B cell (primary cell): ENCODE data around the gene XXYLT1. TPM values are rescaled to one million over a fixed set of nuclear protein-coding genes. Genes with fewer than 3 reads are reported as not detected.

ENCODE experiments used
- ATAC-seq: fragments of 200-7000 bp; cut with Tn5 transposase; one replicate; pipeline ENCODE4 v1.10.0; 2021; ENCODE audit warnings: low read depth, mild to moderate bottlenecking, moderate number of reproducible peaks, moderate library complexity
- CTCF ChIA-PET: fragments of 350-600 bp; sonication (Branson Sonifier 250); formaldehyde crosslinking; loops from one replicate; lab custom pipeline; 2021; ENCODE audit warnings: antibody characterized with exemption, inconsistent platforms; lab: Charles Lee
- POLR2A ChIA-PET: fragments of 350-600 bp; sonication (Branson Sonifier 250); formaldehyde crosslinking; loops from one replicate; lab custom pipeline; 2021; ENCODE audit warnings: antibody characterized with exemption; lab: Charles Lee
- DNase-seq: peaks from one replicate; pipeline ENCODE4 v3.0.0; 2013
- H2AFZ ChIP-seq: 2 replicates; pipeline ENCODE4 v1.6.1; 2012; ENCODE audit warnings: mild to moderate bottlenecking, low read depth, low read length; ENCODE audit not compliant: insufficient read depth, poor library complexity, severe bottlenecking
- H3K27ac ChIP-seq, 2 donors: 1 replicate in 1 of 2; 2 replicates in 1 of 2; pipeline ENCODE4 v1.5.1; 2012 to 2013; ENCODE audit warnings: low read length in 2 of 2, mild to moderate bottlenecking in 2 of 2, moderate library complexity in 1 of 2
- H3K27me3 ChIP-seq, 4 experiments: fragments of 200-600 bp in 1 of 4; sonication (generic) in 1 of 4; replicated peaks in 1 of 4; 1 replicate in 2 of 4; 2 replicates in 2 of 4; pipeline versions ENCODE4 v1.6.1 to v1.7.0; 2013 to 2016; ENCODE audit warnings: low read length in 3 of 4, mild to moderate bottlenecking in 2 of 4, mixed read lengths in 1 of 4, moderate library complexity in 1 of 4; ENCODE audit not compliant: insufficient read depth in 4 of 4, control insufficient read depth in 3 of 4; ENCODE audit errors: control extremely low read depth in 1 of 4
- H3K36me3 ChIP-seq, 2 experiments: replicated peaks in 1 of 2; 1 replicate in 1 of 2; 2 replicates in 1 of 2; pipeline versions ENCODE4 v1.6.1 to v1.7.1; 2013; ENCODE audit warnings: low read length in 1 of 2; ENCODE audit not compliant: insufficient read depth in 2 of 2, control insufficient read depth in 1 of 2; ENCODE audit errors: control extremely low read depth in 1 of 2, extremely low read depth in 1 of 2
- H3K4me1 ChIP-seq, 2 donors: fragments of 200-600 bp in 1 of 2; sonication (generic) in 1 of 2; 1 replicate in 1 of 2; 2 replicates in 1 of 2; pipeline versions ENCODE4 v1.5.1 to v1.6.1; 2013 to 2017; ENCODE audit warnings: low read length in 2 of 2; ENCODE audit not compliant: control insufficient read depth in 2 of 2, insufficient read depth in 2 of 2
- H3K4me2 ChIP-seq: replicated peaks from 2 replicates; pipeline ENCODE3; 2012; ENCODE audit warnings: mild to moderate bottlenecking, low read depth, low read length; ENCODE audit not compliant: poor library complexity, severe bottlenecking
- H3K4me3 ChIP-seq, 5 experiments: fragments of 200-600 bp in 1 of 5; sonication (generic) in 1 of 5; 1 replicate in 3 of 5; 2 replicates in 2 of 5; pipeline versions ENCODE4 v1.5.1 to v1.7.0; 2011 to 2016; ENCODE audit warnings: low read length in 4 of 5, mild to moderate bottlenecking in 4 of 5, low read depth in 2 of 5, control low read depth in 1 of 5, moderate library complexity in 1 of 5; ENCODE audit not compliant: insufficient read depth in 1 of 5; ENCODE audit errors: control extremely low read depth in 1 of 5, extremely low read depth in 1 of 5
- H3K79me2 ChIP-seq: fragments of 200-600 bp; sonication (generic); one replicate; pipeline ENCODE4 v1.6.0; 2016; ENCODE audit warnings: low read length; ENCODE audit not compliant: control insufficient read depth, insufficient read depth
- H3K9ac ChIP-seq: fragments of 200-600 bp; sonication (generic); 2 replicates; pipeline ENCODE4 v1.6.1; 2017; ENCODE audit warnings: mild to moderate bottlenecking, low read length, moderate library complexity
- H3K9me3 ChIP-seq, 3 donors: one replicate each; pipeline versions ENCODE4 v1.6.1 to v1.7.1; 2013; ENCODE audit warnings: low read length in 2 of 3; ENCODE audit not compliant: control insufficient read depth in 2 of 3, insufficient read depth in 1 of 3; ENCODE audit errors: control extremely low read depth in 1 of 3
- H4K20me1 ChIP-seq: 2 replicates; pipeline ENCODE4 v1.6.0; 2012; ENCODE audit warnings: mild to moderate bottlenecking, low read length; ENCODE audit not compliant: insufficient read depth, control insufficient read depth, poor library complexity, severe bottlenecking
- H3K27ac Mint-ChIP-seq: one replicate; pipeline ENCODE4 v1.8.0; 2021; ENCODE audit warnings: mixed read lengths
- H3K27me3 Mint-ChIP-seq: one replicate; pipeline ENCODE4 v1.8.0; 2021; ENCODE audit warnings: mixed read lengths
- H3K4me1 Mint-ChIP-seq: one replicate; pipeline ENCODE4 v1.8.0; 2021; ENCODE audit warnings: mixed read lengths
- H3K4me3 Mint-ChIP-seq: one replicate; pipeline ENCODE4 v1.8.0; 2021; ENCODE audit warnings: mixed read lengths
- H3K9me3 Mint-ChIP-seq: one replicate; pipeline ENCODE4 v1.8.0; 2022; ENCODE audit warnings: mixed read lengths; ENCODE audit not compliant: insufficient read depth
- CTCF ChIP-seq: fragments of 200-600 bp; IDR thresholded peaks from one replicate; pipeline ENCODE4 v1.8.0; 2022; ENCODE audit warnings: antibody characterized with exemption, mild to moderate bottlenecking
- EZH2 ChIP-seq: IDR thresholded peaks from 2 replicates; pipeline ENCODE4 v1.6.1; 2012; ENCODE audit warnings: borderline replicate concordance, low read depth, mild to moderate bottlenecking, moderate library complexity, low read length; ENCODE audit not compliant: insufficient read depth, poor library complexity, severe bottlenecking
- WGBS: methylation state at CpG from one replicate; pipeline ENCODE4 v1.1.5; 2013; ENCODE audit warnings: missing lambda C conversion rate; ENCODE audit not compliant: insufficient coverage; 5-methylcytosine and 5-hydroxymethylcytosine counted together
- intact Hi-C: fragments of 100-400 bp; cut with micrococcal nuclease; formaldehyde crosslinking; loops from one replicate; pipeline ENCODE4 v1.10.0; 2022
- polyA plus RNA-seq: library from polyadenylated mRNA; depleted of rRNA; stranded (reverse); fragments of >200 nt; gene quantifications from 2 replicates; pipeline ENCODE4 v1.2.3, GENCODE V29; 2012
- total RNA-seq, 2 donors: library from RNA; stranded (reverse); fragments of 120-200 nt in 1 of 2; gene quantifications; 1 replicate in 1 of 2; 2 replicates in 1 of 2; pipeline versions ENCODE4 v1.2.3 to v1.2.4, GENCODE V29; 2013 to 2022

Gene XXYLT1
- total and polyA plus RNA-seq, 2 donors (not counting 1 experiment from before 2014, with no cell fraction given): 2.6 to 11.2 TPM

DNA sequence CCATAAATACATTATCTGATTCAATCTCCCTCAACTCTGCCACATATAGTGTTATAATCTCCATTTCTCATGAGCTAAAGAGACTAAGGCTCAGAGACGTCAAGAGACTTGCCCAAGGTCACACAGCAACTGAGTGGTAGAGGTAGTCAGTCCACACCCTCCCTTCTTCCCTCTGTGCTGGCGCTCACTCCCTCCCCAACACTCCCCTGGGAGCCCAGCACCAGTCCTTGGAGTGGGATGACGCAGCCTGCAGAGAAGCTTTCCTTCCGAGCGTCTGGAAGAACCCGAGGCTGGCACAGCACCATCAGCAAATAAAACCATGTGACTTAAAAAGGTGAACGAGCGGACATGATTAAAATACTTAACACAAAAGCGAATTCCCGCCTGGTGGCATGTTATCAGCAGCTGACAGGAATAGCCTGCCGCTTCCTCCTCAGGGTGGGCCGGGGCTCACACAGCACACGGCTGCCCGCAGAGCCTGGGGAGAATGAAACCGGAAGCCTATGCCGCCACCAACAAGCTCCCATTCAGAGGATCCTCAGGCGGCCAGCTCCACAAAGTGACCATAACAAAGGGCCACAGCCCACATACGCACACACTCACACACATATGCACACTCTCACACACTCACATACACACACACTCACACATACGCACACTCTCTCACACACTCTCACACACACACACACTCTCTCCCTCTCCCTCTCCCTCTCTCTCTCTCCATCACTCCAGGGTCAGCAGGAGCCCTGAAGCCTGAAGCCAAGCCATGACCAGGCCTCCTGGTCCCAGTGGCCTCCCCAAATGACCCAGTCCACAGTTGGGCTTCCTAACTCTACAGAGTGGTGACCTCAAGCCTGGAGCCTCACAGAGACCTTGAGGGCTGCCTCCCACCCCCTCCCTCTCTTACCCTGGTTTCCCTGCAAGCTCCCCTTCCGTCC lies 120.5 kb downstream of the XXYLT1 start:
- POLR2A ChIA-PET: interaction anchor here (0.6 to 1.6 kb wide), 3 partner anchors 20 to 464 kb away, joined by 3 to 8 read pairs (median 3); no protein-coding TSS in a partner anchor
- no peaks in the 10 kb centered on the region for H3K9me3 Mint-ChIP-seq
- H2AFZ ChIP-seq: peak overlapping the region; percentile 79

More for the DNA sequence above, 120.5 kb downstream of the XXYLT1 start:
- H3K79me2 ChIP-seq: no peaks in the 10 kb centered on the region
- CTCF ChIA-PET: interaction anchor here (0.7 to 2.0 kb wide), 7 partner anchors 16 to 468 kb away, joined by 3 to 11 read pairs (median 3); no protein-coding TSS in a partner anchor
- peak overlapping the region; percentile 90 for H3K4me3 Mint-ChIP-seq
- peaks cover 63 to 81% of the 10 kb centered on the region in 2 donors for H3K4me1 ChIP-seq
- peak; percentile 13 for ATAC-seq
- TF ChIP-seq EZH2 (no peak), CTCF (no peak)
- H3K4me3 ChIP-seq: peak overlapping the region; percentile 21 to 64 (median 48)
- H3K36me3 ChIP-seq: no peaks in the 10 kb centered on the region
- no peaks in the 10 kb centered on the region for H3K27me3 ChIP-seq
- peak overlapping the region; percentile 14 to 32 for H3K27ac ChIP-seq
- H3K4me1 Mint-ChIP-seq: peaks cover 90% of the 10 kb centered on the region
- no peaks in the 10 kb centered on the region for H3K27me3 Mint-ChIP-seq
- peak overlapping the region; percentile 83 for H3K4me2 ChIP-seq
- intact Hi-C loops: loop anchor here (5.0 kb wide), 1 partner anchor 37 kb away; no protein-coding TSS in a partner anchor
- H3K9ac ChIP-seq: peak overlapping the region; percentile 62
- DNase-seq: peak; percentile 71
- 5% methylated on average over 18 of the region's 20 CpGs for WGBS
- no peaks in the 10 kb centered on the region for H4K20me1 ChIP-seq
- H3K27ac Mint-ChIP-seq: peak overlapping the region; percentile 87
- H3K9me3 ChIP-seq: no peaks in the 10 kb centered on the region
